Endothelial cell (in vitro differentiated cells): Measurements from ENCODE around the gene RRP1. TPM values are rescaled to one million over a fixed set of nuclear protein-coding genes. Genes with fewer than 3 reads are reported as not detected.

Experiments used
- DNase-seq: peaks from one replicate; pipeline ENCODE4 v3.0.0; 2021; ENCODE audit warnings: low spot score
- H3K27ac Mint-ChIP-seq: one replicate; pipeline ENCODE4 v1.8.0; 2021; ENCODE audit warnings: mixed read lengths, inconsistent platforms; ENCODE audit not compliant: unreplicated experiment
- H3K27me3 Mint-ChIP-seq: one replicate; pipeline ENCODE4 v1.8.0; 2021; ENCODE audit warnings: mild to moderate bottlenecking, moderate library complexity, mixed read lengths, inconsistent platforms; ENCODE audit not compliant: unreplicated experiment
- H3K36me3 Mint-ChIP-seq: one replicate; pipeline ENCODE4 v1.8.0; 2021; ENCODE audit warnings: mild to moderate bottlenecking, low read depth, mixed read lengths, inconsistent platforms; ENCODE audit not compliant: unreplicated experiment
- H3K4me1 Mint-ChIP-seq: one replicate; pipeline ENCODE4 v1.8.0; 2021; ENCODE audit warnings: mild to moderate bottlenecking, mixed read lengths, inconsistent platforms; ENCODE audit not compliant: unreplicated experiment
- H3K4me3 Mint-ChIP-seq: one replicate; pipeline ENCODE4 v1.8.0; 2021; ENCODE audit warnings: mild to moderate bottlenecking, mixed read lengths, inconsistent platforms; ENCODE audit not compliant: unreplicated experiment
- H3K9me3 Mint-ChIP-seq: one replicate; pipeline ENCODE4 v1.8.0; 2021; ENCODE audit warnings: mixed read lengths, inconsistent platforms; ENCODE audit not compliant: unreplicated experiment
- total RNA-seq: library from RNA; stranded (reverse); fragmentation: NEBNext Ultra II Directional; extraction: Animal tissue kit (Norgen Biotek cat#: 25700); gene quantifications from one replicate; pipeline ENCODE4 v1.2.1, GENCODE V29; 2021; ENCODE audit not compliant: unreplicated experiment
- TF ChIP-seq, protein P1 (sequence below): fragments of 200-600 bp; sonication (generic); IDR thresholded peaks from one replicate; pipeline ENCODE4 v1.5.0; 2021; ENCODE audit warnings: antibody characterized with exemption; ENCODE audit not compliant: unreplicated experiment

Gene RRP1
- total RNA-seq, 1 donor from 2014 or later = 21.0 TPM

DNA sequence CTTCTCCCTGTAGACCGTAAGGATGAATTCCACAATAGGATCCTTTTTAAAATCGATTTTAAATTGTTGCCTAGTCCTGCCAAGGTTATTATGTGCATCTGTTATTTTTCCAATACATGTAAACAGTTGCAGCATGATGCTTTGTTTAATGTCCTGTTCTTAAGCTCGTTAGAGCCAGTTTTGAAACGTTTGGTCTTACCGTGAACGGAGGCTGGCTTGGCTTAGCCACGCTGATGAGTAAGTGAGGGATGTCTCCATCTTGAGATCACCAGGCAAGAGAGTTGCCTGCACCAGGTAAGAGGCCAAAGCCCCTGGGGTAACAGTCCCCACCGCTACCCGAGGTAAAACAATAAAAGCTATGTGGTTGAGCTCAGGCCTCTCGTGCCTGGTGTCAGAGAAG, 30.6 kb upstream of the RRP1 start:
- peaks cover 6% of the 10 kb centered on the region for H3K27me3 Mint-ChIP-seq
- H3K4me1 Mint-ChIP-seq = no peaks in the 10 kb centered on the region
- TF ChIP-seq, protein P1, sequence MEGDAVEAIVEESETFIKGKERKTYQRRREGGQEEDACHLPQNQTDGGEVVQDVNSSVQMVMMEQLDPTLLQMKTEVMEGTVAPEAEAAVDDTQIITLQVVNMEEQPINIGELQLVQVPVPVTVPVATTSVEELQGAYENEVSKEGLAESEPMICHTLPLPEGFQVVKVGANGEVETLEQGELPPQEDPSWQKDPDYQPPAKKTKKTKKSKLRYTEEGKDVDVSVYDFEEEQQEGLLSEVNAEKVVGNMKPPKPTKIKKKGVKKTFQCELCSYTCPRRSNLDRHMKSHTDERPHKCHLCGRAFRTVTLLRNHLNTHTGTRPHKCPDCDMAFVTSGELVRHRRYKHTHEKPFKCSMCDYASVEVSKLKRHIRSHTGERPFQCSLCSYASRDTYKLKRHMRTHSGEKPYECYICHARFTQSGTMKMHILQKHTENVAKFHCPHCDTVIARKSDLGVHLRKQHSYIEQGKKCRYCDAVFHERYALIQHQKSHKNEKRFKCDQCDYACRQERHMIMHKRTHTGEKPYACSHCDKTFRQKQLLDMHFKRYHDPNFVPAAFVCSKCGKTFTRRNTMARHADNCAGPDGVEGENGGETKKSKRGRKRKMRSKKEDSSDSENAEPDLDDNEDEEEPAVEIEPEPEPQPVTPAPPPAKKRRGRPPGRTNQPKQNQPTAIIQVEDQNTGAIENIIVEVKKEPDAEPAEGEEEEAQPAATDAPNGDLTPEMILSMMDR = no peak
- no peaks in the 10 kb centered on the region for H3K9me3 Mint-ChIP-seq
- DNase-seq = no peak
- no peak overlapping the region for H3K4me3 Mint-ChIP-seq
- H3K27ac Mint-ChIP-seq = no peak overlapping the region
- H3K36me3 Mint-ChIP-seq = peaks cover 21% of the 10 kb centered on the region

GRCh38 chr21:43759651-43760050, 29.7 kb upstream of the RRP1 start:
- no peak overlapping the region for H3K4me3 Mint-ChIP-seq
- TF ChIP-seq, protein P1 = no peak
- no peak overlapping the region for H3K27ac Mint-ChIP-seq
- peaks cover 16% of the 10 kb centered on the region for H3K36me3 Mint-ChIP-seq
- no peaks in the 10 kb centered on the region for H3K9me3 Mint-ChIP-seq
- no peak for DNase-seq
- peaks cover 7% of the 10 kb centered on the region for H3K27me3 Mint-ChIP-seq
- no peaks in the 10 kb centered on the region for H3K4me1 Mint-ChIP-seq

DNA sequence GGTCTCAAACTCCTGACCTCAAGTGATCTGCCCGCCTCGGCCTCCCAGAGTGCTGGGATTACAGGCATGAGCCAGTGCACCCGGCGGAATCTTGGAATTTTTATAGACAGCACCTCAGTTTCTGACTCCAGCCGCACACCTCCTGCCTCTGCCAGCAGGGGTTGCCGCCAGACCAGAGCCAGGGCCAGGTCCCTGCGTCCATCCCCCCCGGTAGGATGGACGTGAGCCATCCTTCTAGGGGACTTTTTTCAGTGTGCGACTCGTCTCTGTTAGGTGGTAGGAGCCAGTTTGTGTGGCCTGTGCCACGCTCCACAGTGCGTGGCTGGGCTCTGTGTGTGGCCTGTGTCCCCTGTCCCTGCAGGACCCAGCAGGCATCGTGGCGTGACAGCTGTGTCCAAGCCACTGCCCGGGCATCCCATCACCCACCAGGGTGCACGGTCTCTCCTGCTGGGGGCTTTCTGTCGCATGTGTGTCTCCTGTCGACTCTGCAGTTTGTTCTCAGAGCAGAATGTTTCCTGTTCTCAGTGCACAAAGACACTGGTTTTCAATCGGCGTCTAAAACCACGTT, 28.9 kb upstream of the RRP1 start:
- peaks cover 16% of the 10 kb centered on the region for H3K36me3 Mint-ChIP-seq
- H3K27me3 Mint-ChIP-seq = peaks cover 7% of the 10 kb centered on the region
- DNase-seq = no peak
- no peak overlapping the region for H3K27ac Mint-ChIP-seq
- TF ChIP-seq, protein P1 = no peak
- no peaks in the 10 kb centered on the region for H3K4me1 Mint-ChIP-seq
- no peaks in the 10 kb centered on the region for H3K9me3 Mint-ChIP-seq
- H3K4me3 Mint-ChIP-seq = peak overlapping the region; percentile 31

GRCh38 chr21:43761886-43762285, 27.5 kb upstream of the RRP1 start:
- no peaks in the 10 kb centered on the region for H3K9me3 Mint-ChIP-seq
- H3K4me1 Mint-ChIP-seq = no peaks in the 10 kb centered on the region
- DNase-seq = no peak
- H3K27ac Mint-ChIP-seq = no peak overlapping the region
- peaks cover 9% of the 10 kb centered on the region for H3K36me3 Mint-ChIP-seq
- TF ChIP-seq, protein P1 = no peak
- peaks cover 2% of the 10 kb centered on the region for H3K27me3 Mint-ChIP-seq
- H3K4me3 Mint-ChIP-seq = no peak overlapping the region

- H3K27me3 Mint-ChIP-seq = peaks cover 2% of the 10 kb centered on the region
- TF ChIP-seq, protein P1 = no peak
- DNase-seq = no peak
- H3K36me3 Mint-ChIP-seq = peaks cover 9% of the 10 kb centered on the region
- no peaks in the 10 kb centered on the region for H3K9me3 Mint-ChIP-seq
- peaks cover 4% of the 10 kb centered on the region for H3K4me1 Mint-ChIP-seq
- H3K27ac Mint-ChIP-seq = no peak overlapping the region
- H3K4me3 Mint-ChIP-seq = no peak overlapping the region
Measured at GRCh38 chr21:43762303-43763128, 26.9 kb upstream of the RRP1 start.
